GM21447 (cell line): ENCODE measurements around the gene ZBP1.

Experiments
- ATAC-seq: cut with Tn5 transposase; IDR thresholded peaks from one replicate; pipeline ENCODE4 v1.9.1; 2021; ENCODE audit not compliant: unreplicated experiment

ZBP1 gene

GRCh38 chr20:57561356-57562279, 58.6 kb downstream of the ZBP1 start:
- ATAC-seq: no peak

DNA sequence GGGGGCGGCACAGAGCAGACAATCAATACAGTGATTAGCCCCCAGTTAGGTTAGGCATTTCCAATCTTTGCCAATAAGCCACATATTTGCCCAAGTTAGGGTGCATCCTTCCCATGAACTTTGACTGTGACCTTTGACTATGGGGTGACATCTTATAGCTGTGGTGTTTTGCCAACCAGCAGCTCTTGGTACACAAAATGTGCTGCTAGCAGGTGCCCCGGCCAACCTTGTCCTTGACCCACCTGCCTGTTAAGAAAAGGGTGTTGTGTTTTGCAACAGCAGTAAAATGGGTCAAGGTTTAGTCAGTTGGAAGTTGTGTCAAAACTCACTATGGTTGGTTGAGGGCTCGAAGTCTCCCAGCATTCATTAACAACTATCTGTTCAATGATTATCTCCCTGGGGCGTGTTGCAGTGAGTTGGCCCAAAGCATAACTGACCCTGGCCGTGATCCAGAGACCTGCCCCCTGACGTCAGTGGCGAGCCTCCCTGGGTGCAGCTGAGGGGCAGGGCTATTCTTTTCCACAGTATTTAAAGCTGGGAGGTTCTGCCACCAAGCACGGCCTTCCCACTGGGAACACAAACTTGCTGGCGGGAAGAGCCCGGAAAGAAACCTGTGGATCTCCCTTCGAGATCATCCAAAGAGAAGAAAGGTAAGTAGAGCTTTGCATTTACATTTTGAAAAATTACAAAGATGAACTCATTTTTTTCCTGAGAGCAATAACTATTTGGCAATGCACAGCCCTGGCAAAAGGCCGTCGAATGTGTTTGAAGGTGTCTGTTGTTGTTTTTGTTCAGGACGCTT, 59.5 kb downstream of the ZBP1 start, which contains the start of gene PCK1:
PCK1 (plus strand) TSS at position 557 of the 802 bp plus-strand sequence. CDS start 302 bp downstream, outside the sequence.
- no peak for ATAC-seq

GRCh38 chr20:57559658-57560553, 60.3 kb downstream of the ZBP1 start:
- ATAC-seq: no peak

DNA sequence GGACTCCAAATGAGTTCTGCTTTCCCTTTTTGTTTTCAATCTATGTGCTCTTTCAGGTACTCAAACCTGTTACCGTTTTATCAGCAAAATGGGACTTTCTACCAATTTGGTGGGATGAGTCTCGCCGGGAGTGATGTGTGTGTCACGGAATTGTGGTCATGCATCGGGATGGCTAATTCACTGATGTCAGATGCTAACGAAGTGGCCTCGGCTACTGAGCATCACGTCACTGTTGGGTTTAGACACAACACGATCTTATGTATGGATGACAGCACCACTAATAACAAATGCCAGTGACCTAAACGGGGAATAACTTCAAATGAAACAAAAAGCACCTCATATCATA, 61.0 kb downstream of the ZBP1 start:
- no peak for ATAC-seq

DNA sequence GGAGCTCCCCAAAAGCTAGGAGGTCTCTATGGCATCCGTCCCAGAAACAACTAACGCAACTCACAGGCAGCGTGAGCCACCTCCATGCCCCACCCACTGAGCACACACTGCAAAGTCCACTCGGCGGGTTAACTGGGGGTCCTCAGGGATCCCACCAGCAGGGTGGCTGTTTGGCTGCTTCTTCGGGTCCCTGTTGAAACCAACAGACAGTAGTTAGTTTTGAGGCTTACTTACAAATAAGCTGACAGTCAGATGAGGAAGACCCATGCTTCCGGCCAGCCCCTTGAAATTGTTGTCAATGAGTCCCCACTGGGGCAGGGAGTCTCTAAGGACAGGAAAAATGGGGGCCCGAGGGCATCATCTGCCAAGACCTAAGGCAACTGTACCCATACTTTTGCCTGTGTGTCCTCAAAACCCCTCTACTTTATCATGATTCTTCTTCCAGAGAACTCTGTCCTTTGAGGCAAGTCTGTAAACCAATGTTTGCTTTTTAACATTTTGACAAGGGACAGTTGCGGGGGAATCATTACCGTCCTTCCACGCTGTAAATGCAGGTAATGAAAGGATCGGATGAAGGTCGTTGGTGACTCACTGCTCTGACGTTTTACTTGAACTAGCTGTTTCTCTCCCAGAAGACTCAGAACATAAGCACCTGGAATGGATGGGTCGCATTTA, 61.5 kb downstream of the ZBP1 start:
- ATAC-seq: no peak

GRCh38 chr20:57557926-57558613, 62.2 kb downstream of the ZBP1 start:
- ATAC-seq: no peak

DNA sequence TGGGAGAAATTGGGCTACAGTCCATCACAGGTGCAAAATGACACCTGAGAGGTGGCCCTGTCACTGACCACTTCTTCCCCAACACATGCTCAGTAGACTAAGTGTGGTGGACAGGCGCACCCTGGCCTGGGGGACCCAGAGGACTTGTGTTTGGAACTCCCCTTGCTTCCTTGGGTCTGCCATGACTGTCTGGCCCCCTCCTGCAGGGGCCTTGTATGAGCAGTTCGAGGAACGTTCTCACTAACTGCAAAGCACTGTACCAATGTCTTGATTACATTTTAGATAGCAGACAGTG, 63.3 kb downstream of the ZBP1 start:
- no peak for ATAC-seq

- no peak for ATAC-seq
Measured at GRCh38 chr20:57555457-57556184, 64.6 kb downstream of the ZBP1 start.
